PC-9 (cell line): ENCODE data around the gene RNF157. TPM values are rescaled to one million over a fixed set of nuclear protein-coding genes. Genes with fewer than 3 reads are reported as not detected.

ENCODE experiments used
- BruUV-seq: library from RNA; stranded (reverse); fragments of 400-500 nt; replicated peaks from 2 replicates; lab custom pipeline; 2021; lab: Mats Ljungman, UMichigan
- CTCF ChIA-PET: fragments of 300-600 bp; sonication (Branson Sonifier 250); formaldehyde crosslinking; loops from one replicate; lab custom pipeline; 2022; ENCODE audit warnings: antibody characterized with exemption; lab: Charles Lee
- POLR2A ChIA-PET: fragments of 300-600 bp; sonication (Branson Sonifier 250); formaldehyde crosslinking; loops from one replicate; lab custom pipeline; 2022; ENCODE audit warnings: antibody characterized with exemption; ENCODE audit not compliant: unreplicated experiment; lab: Charles Lee
- DNase-seq, 2 experiments: peaks; one replicate each; pipeline versions ENCODE4 v3.0.0 to v3.0.0-alpha.2; 2015 to 2022; ENCODE audit warnings: mixed read lengths in 1 of 2
- H2AFZ ChIP-seq: fragments of 200-600 bp; sonication (generic); 2 replicates; pipeline ENCODE4 v1.8.1; 2017; ENCODE audit warnings: antibody characterized with exemption
- H3F3A ChIP-seq: fragments of 200-600 bp; sonication (generic); 2 replicates; pipeline ENCODE4 v1.8.1; 2017; ENCODE audit warnings: antibody characterized with exemption, mild to moderate bottlenecking, low read depth; ENCODE audit not compliant: insufficient read depth
- H3K27ac ChIP-seq: fragments of 200-600 bp; sonication (generic); 2 replicates; pipeline ENCODE4 v1.6.1; 2016; ENCODE audit warnings: mixed run types
- H3K27me3 ChIP-seq: fragments of 200-600 bp; sonication (generic); 2 replicates; pipeline ENCODE4 v1.6.1; 2016; ENCODE audit warnings: low read depth, mixed run types; ENCODE audit not compliant: insufficient read depth
- H3K36me3 ChIP-seq: fragments of 200-600 bp; sonication (generic); 2 replicates; pipeline ENCODE4 v1.6.1; 2016; ENCODE audit warnings: low read depth, mixed run types
- H3K4me1 ChIP-seq: fragments of 200-600 bp; sonication (generic); replicated peaks from 2 replicates; pipeline ENCODE4 v1.6.1; 2016; ENCODE audit warnings: mixed run types; ENCODE audit not compliant: insufficient read depth
- H3K4me2 ChIP-seq: fragments of 200-600 bp; sonication (generic); 2 replicates; pipeline ENCODE4 v1.6.1; 2017; ENCODE audit warnings: mixed run types
- H3K4me3 ChIP-seq: fragments of 200-600 bp; sonication (generic); 2 replicates; pipeline ENCODE4 v1.6.1; 2016; ENCODE audit warnings: mixed run types
- H3K79me2 ChIP-seq: fragments of 200-600 bp; sonication (generic); 2 replicates; pipeline ENCODE4 v1.6.1; 2017; ENCODE audit warnings: low read depth, mixed run types
- H3K9me2 ChIP-seq: fragments of 200-600 bp; sonication (generic); 2 replicates; pipeline ENCODE4 v1.8.1; 2017; ENCODE audit warnings: mild to moderate bottlenecking; ENCODE audit not compliant: insufficient read depth
- H3K9me3 ChIP-seq: fragments of 200-600 bp; sonication (generic); 2 replicates; pipeline ENCODE4 v1.8.1; 2016; ENCODE audit warnings: low read depth; ENCODE audit not compliant: insufficient read depth
- H4K20me1 ChIP-seq: fragments of 200-600 bp; sonication (generic); 2 replicates; pipeline ENCODE4 v1.8.1; 2017; ENCODE audit not compliant: insufficient read depth
- EZH2 ChIP-seq: fragments of 200-600 bp; sonication (generic); IDR thresholded peaks from 2 replicates; pipeline ENCODE4 v1.8.0; 2017; ENCODE audit warnings: antibody characterized with exemption, low read depth
- intact Hi-C: fragments of 100-400 bp; cut with micrococcal nuclease; formaldehyde crosslinking; loops from one replicate; pipeline ENCODE4 v1.10.0; 2022; ENCODE audit not compliant: unreplicated experiment
- total RNA-seq: library from RNA; stranded (reverse); gene quantifications from 2 replicates; pipeline ENCODE4 v1.2.3, GENCODE V29; 2021
- TF ChIP-seq, protein P1 (sequence below): fragments of 200-600 bp; sonication (generic); conservative IDR thresholded peaks from 2 replicates; pipeline ENCODE4 v1.6.1; 2017; ENCODE audit warnings: mixed run types, antibody characterized with exemption, mild to moderate bottlenecking, moderate library complexity

The RNF157 gene
- total RNA-seq, 1 experiment from 2014 or later = 7.2 TPM

DNA sequence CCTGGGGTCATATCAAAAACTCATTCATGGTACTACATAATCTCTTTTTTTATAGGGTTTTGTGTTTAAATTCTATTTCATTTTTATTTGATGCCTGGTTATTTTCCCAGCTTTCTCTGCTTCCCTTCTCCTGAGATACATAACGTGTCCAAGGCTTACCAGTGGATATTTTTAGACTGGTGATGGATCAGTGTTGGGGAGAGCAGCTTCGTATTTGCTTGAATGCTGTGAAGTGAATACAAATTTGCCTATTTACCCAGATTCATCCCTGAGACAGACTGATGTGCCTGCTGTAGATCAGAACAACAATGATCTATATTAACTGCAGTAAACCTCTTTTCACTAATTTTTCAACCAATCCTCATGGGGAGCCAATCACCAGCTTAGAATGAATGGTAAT, 56.0 kb downstream of the RNF157 start:
- TF ChIP-seq EZH2 = no peak
- TF ChIP-seq, protein P1, sequence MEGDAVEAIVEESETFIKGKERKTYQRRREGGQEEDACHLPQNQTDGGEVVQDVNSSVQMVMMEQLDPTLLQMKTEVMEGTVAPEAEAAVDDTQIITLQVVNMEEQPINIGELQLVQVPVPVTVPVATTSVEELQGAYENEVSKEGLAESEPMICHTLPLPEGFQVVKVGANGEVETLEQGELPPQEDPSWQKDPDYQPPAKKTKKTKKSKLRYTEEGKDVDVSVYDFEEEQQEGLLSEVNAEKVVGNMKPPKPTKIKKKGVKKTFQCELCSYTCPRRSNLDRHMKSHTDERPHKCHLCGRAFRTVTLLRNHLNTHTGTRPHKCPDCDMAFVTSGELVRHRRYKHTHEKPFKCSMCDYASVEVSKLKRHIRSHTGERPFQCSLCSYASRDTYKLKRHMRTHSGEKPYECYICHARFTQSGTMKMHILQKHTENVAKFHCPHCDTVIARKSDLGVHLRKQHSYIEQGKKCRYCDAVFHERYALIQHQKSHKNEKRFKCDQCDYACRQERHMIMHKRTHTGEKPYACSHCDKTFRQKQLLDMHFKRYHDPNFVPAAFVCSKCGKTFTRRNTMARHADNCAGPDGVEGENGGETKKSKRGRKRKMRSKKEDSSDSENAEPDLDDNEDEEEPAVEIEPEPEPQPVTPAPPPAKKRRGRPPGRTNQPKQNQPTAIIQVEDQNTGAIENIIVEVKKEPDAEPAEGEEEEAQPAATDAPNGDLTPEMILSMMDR = no peak
- POLR2A ChIA-PET = interaction anchor here (0.5 kb wide), 2 partner anchors 75 to 1176 kb away, joined by 3 to 4 read pairs; no protein-coding TSS in a partner anchor
- intact Hi-C loops = loop anchor here (5.0 kb wide), 1 partner anchor 93 kb away; no protein-coding TSS in a partner anchor
- H3K27me3 ChIP-seq = no peaks in the 10 kb centered on the region
- CTCF ChIA-PET = no interaction called here
- 0 out of 2 replicates have a peak, but pooled peaks cover 5% of the 10 kb centered on the region for H3K4me1 ChIP-seq
- no peak overlapping the region for H3K4me2 ChIP-seq
- no peaks in the 10 kb centered on the region for H3K36me3 ChIP-seq
- H2AFZ ChIP-seq = no peak overlapping the region
- no peaks in the 10 kb centered on the region for H3K9me2 ChIP-seq
- H3K4me3 ChIP-seq = no peak overlapping the region
- no peak for DNase-seq
- H3F3A ChIP-seq = no peaks in the 10 kb centered on the region
- H3K27ac ChIP-seq = no peak overlapping the region
- no peaks in the 10 kb centered on the region for H4K20me1 ChIP-seq
- no peaks in the 10 kb centered on the region for H3K9me3 ChIP-seq
- no TSS peak for BruUV-seq
- H3K79me2 ChIP-seq = no peaks in the 10 kb centered on the region

DNA sequence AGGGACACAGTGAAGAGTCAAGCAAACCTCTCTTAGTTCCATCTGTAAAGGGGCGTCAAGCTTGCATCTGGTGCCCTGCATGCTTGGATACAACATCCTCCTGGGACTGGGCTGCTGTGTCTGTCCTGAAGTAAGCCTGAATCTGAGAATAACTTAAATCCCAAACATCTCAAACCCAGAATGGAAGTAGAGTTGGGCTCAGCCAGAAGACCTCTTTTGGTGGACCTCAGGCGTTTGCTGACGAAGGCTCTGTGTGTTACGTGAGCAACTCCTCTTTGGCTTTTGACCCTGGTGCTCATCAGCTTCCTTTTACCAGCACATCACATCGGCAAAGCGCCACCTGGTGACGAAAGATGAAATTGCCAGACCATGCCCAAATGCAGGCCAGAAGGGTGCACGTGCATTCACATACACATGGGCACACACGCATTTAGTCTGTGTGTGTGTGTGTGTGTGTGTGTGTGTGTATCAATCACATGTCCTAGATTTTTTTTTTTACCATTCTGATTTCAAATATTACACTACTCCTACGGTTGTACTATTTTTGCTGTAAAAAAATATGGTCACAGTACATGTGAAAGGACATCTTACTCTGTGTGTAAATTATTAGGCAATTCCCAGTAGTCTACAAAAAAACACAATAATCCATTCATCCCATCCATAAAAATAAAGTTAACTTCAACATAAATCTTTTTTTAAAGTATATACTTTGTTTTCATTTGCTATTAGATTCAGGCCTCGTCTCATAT, 58.1 kb downstream of the RNF157 start:
- H3K4me2 ChIP-seq = no peak overlapping the region
- POLR2A ChIA-PET = interaction anchor here (0.7 kb wide), 2 partner anchors 68 to 420 kb away, joined by 3 to 15 read pairs; no protein-coding TSS in a partner anchor

More for the DNA sequence above, 58.1 kb downstream of the RNF157 start:
- H3K27ac ChIP-seq = no peak overlapping the region
- H3K4me3 ChIP-seq = no peak overlapping the region
- no peaks in the 10 kb centered on the region for H3K9me2 ChIP-seq
- BruUV-seq = no TSS peak
- H3K79me2 ChIP-seq = no peaks in the 10 kb centered on the region
- no peaks in the 10 kb centered on the region for H4K20me1 ChIP-seq
- peak; percentile 67 to 85 for DNase-seq
- no peaks in the 10 kb centered on the region for H3K9me3 ChIP-seq
- no peak for TF ChIP-seq EZH2
- TF ChIP-seq, protein P1 = peak; percentile 83
- no peaks in the 10 kb centered on the region for H3F3A ChIP-seq
- no peaks in the 10 kb centered on the region for H3K36me3 ChIP-seq
- no peaks in the 10 kb centered on the region for H3K27me3 ChIP-seq
- H2AFZ ChIP-seq = no peak overlapping the region
- CTCF ChIA-PET = interaction anchor here (0.6 to 1.2 kb wide), 9 partner anchors 17 to 267 kb away, joined by 3 to 5 read pairs (median 5); partner anchors contain the start of gene EXOC7
- H3K4me1 ChIP-seq = 0 out of 2 replicates have a peak, but pooled peaks cover 5% of the 10 kb centered on the region
- intact Hi-C loops = loop anchor here (1.0 to 5.0 kb wide), 2 partner anchors 59 to 95 kb away; no protein-coding TSS in a partner anchor
